ENCODE results near the gene TDP2.
"Not testable (repeated sequence)": the region's sequence is repeated elsewhere in the genome, so short reads cannot be mapped to it uniquely, and the experiment has no call there.

TDP2 gene

DNA sequence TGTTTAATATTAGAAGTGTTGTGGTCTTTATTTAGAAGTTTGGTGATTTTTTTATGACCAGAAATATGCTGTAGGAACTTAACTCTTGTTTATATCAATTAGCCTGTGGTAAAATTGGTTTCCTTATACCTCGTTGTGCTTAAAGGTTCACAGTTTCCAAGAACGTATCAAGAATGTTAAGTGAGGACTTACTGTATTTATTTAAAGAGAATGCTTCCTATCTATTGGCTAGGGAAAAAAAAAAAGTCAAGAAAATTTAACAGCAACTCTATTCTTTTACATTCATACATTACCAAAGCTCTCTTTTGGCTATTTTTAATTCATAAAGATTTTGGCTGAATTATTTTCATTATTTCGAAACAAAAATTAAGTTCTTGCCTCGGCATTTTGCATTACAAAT, 22.3 kb downstream of the TDP2 start:
- no peak for DNase-seq

DNA sequence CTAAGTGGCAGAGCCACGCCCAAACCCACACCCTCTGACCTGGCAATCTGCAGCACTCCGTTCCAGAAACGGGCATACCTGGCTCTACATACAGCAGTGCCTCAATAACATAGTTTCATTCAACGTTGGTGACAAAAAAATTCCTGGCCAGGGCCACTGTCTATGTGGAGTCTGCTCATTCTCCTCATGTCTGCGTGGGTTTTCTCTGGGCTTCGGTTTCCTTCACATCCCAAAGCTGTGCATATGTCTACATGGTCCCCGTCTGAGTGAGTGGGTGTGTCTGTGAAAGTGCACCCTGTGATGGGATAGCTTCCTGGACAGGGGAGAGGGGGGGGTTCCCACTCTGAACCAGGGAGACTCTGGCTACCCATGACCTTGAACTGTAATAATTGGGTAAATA, 22.8 kb downstream of the TDP2 start:
- DNase-seq = no peak

DNA sequence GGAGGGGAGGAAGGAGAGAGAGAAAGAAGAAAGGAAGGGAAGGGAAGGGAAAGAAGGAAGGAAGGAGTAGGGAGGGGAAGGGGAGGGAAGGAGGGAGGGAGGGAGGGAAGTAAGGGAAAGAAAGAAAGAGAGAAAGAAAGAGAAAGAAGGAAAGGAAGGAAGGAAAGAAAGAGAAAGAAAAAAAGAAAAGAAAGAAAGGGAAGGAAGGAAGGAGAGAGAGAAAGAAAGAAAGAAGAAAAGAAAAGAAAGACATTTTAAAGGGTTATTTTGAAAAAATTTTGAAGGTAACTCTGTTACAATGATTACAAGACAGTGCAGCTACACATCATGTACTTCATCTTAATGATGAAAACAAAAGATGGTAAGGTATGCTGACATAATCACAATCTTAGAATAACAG, 24.6 kb downstream of the TDP2 start:
- DNase-seq = no peak

DNA sequence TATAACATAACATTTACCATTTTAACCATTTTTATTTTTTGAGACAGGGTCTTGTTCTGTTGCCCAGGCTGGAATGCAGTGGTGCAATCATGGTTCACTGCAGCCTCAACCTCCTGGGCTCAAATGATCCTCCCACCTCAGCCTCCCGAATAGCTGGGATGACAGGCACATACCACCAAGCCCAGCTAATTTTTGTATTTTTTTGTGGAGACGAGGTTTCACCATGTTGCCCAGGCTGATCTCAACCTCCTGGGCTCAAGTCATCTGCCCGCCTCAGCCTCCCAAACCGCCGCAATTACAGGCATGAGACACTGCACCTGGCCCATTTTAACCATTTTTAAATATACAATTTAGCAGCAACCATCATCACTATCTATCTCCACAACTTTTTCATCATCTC, 26.1 kb downstream of the TDP2 start:
- DNase-seq = not testable (repeated sequence)

DNA sequence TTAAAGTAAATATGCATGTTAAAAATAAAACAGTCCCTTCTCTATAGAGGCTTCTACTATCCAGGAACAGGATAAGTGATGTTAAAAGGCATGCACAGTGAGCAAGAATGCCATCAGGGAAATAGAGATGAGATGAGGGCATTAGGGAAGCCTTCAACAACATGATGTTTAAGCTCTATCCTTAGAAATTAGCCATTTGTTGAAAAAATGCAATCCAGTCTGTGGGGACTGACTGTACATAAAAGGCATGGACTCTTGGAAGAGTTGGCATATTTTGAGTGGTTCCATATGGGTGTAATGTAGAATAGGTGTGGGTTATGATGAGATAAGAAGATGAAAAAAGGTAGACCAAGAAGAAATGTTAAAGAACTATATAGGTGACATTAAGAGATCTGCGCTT, 26.5 kb downstream of the TDP2 start:
- no peak for DNase-seq

DNA sequence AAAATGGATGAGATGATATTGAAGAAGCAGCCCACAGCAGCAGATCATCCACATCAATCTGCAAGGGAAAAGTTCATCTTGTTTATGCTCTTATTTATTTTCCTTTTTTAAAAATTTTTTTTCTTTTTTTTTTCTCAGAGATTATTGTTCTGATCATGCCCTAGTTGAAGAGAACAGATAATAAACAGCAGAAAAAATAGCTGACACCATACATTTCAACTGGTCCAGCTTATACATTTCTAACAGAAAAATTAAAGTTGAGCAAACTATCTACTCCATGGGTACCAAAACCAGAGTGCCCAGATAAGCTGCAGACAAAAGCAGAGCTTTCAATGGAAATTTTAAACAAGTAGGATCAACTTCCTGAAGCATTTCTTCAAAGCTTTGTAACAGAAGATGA, 30.0 kb downstream of the TDP2 start:
- no peak for DNase-seq

DNA sequence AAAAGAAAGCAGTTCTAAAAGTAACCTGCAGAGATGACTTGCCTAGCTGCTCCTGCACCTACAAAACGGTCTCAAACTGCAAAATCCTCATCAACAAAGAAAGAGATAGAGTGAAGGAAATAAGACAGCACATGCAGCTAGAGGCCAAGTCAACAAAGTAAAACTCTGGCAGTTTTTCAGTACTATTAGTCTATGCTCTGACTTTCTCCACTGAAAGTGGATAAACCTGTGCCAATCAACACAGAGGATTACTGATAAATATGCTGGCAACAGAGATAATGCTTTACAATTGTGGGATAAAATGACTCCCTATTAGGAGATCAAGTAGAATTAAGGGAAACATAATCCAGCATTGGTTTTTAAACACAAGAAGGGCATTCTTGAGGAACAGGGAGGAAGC, 34.1 kb downstream of the TDP2 start:
- no peak for DNase-seq

DNA sequence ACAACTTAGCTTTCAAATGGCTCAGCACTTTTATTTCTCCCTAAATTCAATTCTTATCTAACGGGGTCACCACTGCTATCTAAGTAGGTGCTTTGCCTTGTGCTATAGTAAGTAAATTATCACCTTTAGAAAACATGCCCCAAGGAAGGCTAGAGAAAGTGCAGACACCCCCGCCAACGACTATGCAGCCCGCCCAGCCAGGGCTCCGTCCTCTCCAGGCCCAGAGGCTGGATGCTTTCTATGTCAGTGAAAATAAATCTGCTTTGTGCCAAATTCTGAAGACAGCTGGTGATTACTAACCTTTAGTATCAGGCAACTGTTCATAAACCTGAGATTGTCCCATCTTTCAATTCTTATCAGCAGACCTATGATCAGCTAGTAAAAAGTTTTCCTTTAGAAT, 35.0 kb downstream of the TDP2 start:
- DNase-seq = no peak

DNA sequence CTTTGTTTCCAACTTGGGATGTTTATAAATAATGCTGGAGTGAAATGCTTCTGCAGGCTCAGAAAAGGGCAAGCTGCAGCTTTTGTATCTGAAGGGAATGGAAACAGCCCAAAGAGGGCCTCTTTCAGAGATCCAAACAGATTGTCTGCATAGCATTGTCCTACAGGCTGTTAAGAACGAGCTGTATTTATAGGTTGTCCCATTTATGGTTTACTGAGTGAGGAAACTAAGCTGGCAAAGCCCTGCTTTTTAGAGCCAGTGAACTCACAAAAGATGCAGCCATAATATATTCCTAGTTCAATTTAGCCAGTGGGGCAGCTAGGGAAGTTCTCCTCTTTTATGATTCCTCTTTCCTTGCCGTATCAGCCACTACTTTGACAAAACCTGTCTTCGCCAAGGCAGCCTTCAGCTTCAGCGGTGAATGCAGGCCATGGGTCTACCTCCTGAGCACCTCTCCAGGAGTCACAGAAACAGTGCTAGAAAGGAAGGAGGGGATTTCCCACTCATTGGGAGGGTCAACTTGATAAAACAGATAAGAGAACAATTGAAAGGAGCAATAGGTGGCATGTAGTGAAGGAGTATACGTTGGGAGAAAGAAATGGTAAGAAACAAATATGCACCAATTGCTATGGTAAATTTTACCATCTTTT, 35.7 kb downstream of the TDP2 start:
- no peak for DNase-seq

DNA sequence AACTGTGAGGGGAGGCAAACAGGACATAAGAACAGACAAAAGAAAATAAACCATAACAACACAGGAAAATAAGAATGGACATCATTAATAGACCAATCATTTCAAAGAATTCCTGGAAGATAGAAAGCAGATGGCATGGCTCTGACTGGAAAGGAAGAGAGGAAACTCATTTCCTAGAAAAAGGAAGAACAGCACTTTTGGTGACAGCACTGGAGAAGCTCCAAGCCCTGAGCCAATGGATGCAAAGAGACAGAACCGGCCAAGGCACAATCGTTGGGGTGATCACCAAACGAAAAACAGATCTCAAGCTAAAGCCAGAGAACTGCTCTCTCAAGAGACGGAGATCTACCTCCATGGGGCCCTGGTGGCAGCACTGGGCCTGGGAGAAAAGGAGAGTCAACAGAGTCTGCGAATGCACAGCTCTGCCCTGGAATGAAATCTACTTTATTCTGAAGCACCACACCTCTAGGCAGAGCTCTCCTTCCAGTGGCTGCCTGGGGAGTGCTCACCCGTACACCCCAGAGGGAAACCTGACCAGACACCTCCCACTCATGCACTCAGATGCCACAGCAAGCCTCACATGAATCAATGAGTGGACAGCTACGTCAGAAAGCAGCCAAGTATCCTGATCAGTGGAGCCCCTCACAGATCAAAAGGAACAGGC, 44.9 kb downstream of the TDP2 start:
- no peak for DNase-seq

DNA sequence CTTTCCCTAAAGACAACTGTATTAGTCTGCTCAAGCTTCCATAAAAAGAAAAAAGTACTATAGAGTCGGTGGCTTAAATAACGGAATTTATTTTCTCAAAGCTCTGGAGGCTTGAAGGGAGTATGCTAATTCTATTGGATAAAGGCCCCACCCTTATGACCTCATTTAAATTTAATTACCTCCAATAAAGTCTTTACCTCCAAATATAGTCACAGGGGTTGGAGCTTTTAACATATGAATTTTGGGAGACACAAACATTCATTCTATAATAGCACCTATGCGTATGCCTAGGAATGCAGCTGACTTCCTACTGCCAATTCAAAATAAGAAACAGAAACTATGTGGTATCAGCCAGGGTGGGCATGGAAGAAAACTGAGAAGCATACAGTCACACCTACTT, 46.1 kb downstream of the TDP2 start:
- DNase-seq = no peak

DNA sequence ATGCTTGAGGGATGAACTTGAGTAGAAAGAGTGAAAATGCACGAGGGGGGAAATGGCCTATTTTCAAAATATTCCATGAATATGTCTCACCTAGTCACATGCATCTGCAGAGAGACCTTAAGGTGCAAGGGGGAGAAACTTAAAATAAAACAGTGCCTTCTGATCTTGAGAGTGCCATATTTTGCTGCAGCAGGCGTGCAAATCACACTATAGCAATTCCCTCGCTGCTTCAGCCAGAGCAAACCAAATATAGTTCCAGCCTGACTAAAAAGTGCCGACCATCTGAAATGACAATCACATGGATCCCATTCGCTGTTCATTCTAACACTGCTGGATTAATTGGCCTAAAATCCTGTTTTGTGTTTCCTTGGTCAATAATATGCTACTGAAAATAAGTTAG, 47.0 kb downstream of the TDP2 start:
- no peak for DNase-seq

DNA sequence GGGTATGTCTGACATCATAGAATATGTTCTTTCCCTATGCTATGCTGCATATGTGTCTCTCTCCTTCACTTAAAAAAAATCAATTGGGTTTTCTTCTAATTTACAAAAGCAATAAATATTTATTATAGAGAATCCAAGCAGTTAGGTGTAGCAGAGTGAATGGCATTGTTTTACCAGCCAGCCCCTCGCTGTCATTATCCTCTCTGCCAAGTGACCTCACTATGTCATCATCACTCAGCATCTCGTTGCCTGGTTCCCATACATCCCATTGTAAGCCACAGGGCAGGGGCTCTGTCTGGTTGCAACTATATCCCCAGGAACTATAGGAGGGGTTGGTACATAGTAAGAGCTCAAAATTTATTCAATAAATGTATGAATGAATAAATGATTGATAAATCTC, 52.1 kb downstream of the TDP2 start:
- DNase-seq = no peak

DNA sequence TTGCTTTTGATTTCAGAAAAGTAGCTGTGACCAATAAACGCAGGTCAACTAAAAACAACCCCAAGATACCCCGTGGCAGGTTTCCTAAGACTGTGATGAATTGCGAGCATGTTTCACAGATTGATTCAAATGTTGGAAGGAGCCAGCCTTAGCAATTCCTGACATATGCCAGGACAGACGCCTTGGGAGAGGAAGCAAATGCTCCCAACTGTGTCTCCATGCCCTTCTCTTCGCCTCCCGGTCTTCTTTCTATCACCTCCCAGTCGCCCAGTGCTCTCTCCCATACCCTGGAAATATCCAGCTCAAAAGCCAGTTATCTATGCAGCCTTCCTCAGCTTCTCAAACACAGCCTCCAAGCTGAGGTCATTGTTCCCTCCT, 52.7 kb downstream of the TDP2 start:
- no peak for DNase-seq

DNA sequence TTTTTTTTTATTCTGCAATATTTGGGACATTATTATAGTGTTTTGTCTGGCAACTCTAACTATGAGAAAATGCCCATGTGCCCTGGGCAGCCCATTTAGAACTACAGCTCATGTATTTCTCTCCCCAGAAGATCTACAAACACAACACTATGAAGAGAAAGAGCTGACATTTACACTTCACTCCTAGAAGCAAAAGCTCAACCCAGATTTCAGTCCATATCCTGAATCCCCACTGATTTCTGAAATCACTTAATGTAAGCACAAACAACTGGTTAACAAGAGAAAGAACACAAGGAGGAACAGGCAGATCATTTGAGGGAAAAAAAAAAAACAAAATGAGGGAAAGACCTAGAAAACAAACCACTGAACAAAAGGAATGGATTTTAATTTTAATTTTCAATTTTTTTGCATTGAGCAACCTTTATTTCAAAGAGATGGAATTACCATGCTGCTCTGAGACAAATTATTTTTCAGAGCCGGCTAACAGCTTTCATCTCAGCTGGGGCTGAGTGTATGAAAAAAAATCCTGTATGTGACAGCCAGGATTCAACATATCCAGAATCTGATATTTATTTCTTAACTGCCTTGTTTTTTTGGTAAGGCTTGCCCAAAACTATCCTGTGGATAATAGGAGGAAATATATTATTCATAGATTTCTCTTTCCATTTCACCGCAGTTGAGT, 53.2 kb downstream of the TDP2 start:
- DNase-seq = no peak

DNA sequence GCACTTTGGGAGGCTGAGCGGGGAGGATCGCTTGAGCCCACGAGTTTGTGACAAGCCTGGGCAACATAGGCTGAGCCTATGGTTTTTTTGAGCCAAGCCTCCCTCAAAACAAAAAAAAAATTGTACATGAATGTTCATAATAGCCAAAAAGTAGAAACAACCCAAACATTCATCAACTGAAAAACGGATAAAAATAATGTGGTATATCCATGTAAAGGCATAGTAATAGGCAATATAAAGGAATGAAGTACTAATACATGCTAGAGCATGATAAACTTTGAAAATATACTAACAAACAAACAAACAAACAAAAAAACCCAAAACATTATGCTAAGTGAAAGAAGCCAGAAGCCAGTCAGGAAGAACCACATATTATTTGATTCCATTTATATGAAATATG, 56.0 kb downstream of the TDP2 start:
- no peak for DNase-seq

DNA sequence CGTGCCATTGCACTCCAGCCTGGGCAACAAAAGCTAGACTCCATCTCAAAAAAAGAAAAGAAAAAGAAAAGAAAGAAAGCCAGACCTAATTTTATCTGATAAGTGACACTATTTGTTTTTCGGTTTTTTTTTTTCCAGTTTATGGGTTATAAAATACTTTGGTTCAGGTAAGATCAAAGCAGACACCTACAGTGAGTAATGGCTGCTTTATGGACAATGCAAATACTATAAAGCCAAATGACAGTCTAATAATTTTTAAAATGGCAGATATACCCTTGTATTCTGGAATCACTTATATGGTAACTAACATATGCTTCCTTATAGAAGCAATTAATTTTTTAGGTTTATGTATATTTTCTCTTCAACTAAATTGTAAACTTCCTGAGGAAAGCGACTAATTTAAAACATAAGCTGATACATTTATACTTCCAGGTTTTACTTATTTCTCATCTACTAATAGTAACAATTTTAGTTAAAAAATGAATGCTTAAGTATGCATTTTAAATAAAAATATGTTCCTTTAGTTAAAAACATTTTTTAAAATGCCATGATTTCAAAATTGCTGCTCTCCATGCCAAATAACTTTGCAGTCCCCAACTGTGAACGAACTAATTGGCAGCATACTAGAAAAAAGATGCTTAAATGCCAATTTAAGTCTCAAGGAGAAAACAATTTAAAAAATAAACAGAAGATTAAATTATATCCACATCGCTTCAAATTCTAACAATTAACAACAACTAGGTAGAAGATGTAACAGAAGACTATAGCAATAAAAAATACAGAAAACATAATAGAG, 59.2 kb downstream of the TDP2 start:
- DNase-seq = no peak

DNA sequence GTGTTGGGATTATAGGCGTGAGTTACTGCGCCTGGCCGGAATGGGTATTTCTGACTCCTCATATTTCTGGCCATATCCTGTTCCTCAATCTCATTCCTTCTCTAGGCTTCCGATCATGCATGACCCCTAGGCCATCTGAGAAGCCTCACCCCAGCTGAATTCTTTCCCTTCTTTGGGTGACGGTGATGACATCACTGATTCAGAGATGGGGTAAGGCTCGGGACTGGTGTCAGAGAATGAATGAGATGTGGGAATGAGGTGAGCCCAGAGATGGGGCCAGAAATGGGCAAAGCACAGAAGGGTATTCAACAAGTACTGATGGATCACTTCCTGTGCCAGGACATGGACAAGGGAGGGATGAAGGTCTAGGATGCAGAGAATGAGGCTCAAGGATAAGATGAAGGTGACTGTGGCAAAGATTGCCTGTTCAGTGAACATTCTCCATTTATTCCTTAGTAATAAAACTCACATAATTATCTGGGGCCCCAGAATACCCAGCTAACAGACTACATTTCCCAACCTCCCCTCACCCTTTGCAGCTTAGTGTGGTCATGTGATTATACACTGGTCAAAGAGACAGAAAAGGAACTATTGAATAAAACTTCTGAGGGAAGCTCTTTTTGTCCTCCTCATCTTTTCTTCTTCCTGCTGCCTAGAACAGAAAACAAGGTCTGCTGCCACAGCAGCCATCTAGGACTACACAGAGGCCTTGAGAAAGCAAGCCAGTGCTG, 60.3 kb downstream of the TDP2 start:
- DNase-seq = no peak

DNA sequence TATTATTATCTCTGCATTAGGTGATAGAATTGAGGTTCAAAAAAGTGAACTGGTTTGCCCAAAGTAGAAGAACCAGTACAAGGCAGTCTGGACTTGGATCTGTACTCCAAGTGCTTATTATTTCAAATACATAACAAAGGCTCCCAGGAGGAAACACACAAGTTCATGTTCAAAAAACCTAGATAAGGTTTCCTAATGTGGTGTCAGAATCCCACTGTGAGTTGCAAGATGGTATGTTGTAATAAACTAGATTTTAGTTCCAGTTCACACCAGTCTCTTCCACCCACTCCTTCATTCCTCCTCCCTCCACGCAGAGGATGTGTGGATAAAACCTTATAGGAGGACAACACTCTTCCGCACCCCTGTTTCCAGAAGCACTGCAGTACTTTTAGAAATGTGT, 63.5 kb downstream of the TDP2 start:
- no peak for DNase-seq

DNA sequence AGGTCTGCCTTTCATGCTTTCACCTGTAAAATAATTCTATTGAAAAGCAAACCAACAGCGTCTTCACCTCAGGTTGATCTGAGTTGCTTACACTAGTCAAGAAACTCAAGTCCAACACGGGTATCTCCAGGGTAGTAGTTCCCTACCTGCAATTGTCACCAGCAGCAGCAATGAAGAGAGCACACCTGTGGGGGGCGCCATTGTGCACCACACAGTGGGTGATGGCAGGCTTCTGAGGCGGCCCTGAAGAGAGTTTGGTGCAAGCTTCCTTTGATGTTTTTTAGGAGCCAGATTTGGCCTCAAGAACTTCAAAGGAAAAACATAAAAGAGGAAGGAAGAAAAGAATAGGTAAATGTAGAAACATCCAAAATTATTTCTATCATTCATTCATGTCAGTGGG, 65.8 kb downstream of the TDP2 start:
- DNase-seq = no peak

Measured in CD4-positive, alpha-beta T cell treated with Interferon gamma for 1 hour (primary cell).